ENCODE measurements around the gene PIPOX. TPM values are rescaled to one million over a fixed set of nuclear protein-coding genes. Genes with fewer than 3 reads are reported as not detected.

Gene PIPOX
- total RNA-seq, 1 experiment from 2014 or later, result not detected

Other genes with a start within 250 kb of the PIPOX start
- 0.86 and 8.0 TPM in 2 replicates for gene FAM222B, start 200.4 kb upstream of the PIPOX start, total RNA-seq (2014; rRNA removed; shearing (Covaris generic))
- 52.9 and 96.8 TPM in 2 replicates for gene ERAL1, start 188.1 kb upstream of the PIPOX start, total RNA-seq (2014; rRNA removed; shearing (Covaris generic))
- gene FLOT2, start 145.4 kb upstream of the PIPOX start, total RNA-seq (2014; rRNA removed; shearing (Covaris generic)), result 57.5 and 59.7 TPM in 2 replicates
- gene DHRS13, start 140.1 kb upstream of the PIPOX start, total RNA-seq (2014; rRNA removed; shearing (Covaris generic)), result 24.7 and 30.9 TPM in 2 replicates
- gene PHF12, start 91.6 kb upstream of the PIPOX start, total RNA-seq (2014; rRNA removed; shearing (Covaris generic)), result 26.8 and 48.5 TPM in 2 replicates
- not detected in 2 replicates for gene SEZ6, start 37.1 kb upstream of the PIPOX start, total RNA-seq (2014; rRNA removed; shearing (Covaris generic))
- gene MYO18A, start 137.3 kb downstream of the PIPOX start, total RNA-seq (2014; rRNA removed; shearing (Covaris generic)), result 26.0 and 42.1 TPM in 2 replicates
- gene CRYBA1, start 203.7 kb downstream of the PIPOX start, total RNA-seq (2014; rRNA removed; shearing (Covaris generic)), result 0.43 TPM in 1 of 2 replicates, not detected in the other

All from G401 (cell line).